Neural cell (in vitro differentiated cells): ENCODE data around the gene NPAS2. TPM values are rescaled to one million over a fixed set of nuclear protein-coding genes. Genes with fewer than 3 reads are reported as not detected.

ENCODE experiments used
- H2AFZ ChIP-seq: fragments of 200-600, 300-800 bp; sonication (generic), shearing (Covaris generic); 2 replicates; pipeline ENCODE4 v1.6.0; 2014; ENCODE audit warnings: low read depth, mild to moderate bottlenecking, antibody characterized with exemption, low read length, moderate library complexity
- H3F3A ChIP-seq: fragments of 200-600 bp; shearing (Covaris generic); 2 replicates; pipeline ENCODE4 v1.6.1; 2016; ENCODE audit warnings: mild to moderate bottlenecking, moderate library complexity, mixed read lengths, antibody characterized with exemption, low read length; ENCODE audit not compliant: insufficient read depth, poor library complexity, severe bottlenecking
- H3K27ac ChIP-seq: fragments of 200-600, 300-800 bp; sonication (generic), shearing (Covaris generic); 2 replicates; pipeline ENCODE4 v1.5.1; 2014; ENCODE audit warnings: mild to moderate bottlenecking, low read length, moderate library complexity
- H3K27me3 ChIP-seq: fragments of 300-800, 200-600 bp; sonication (generic), shearing (Covaris generic); 2 replicates; pipeline ENCODE4 v1.6.0; 2014; ENCODE audit warnings: mild to moderate bottlenecking, low read depth, low read length, moderate library complexity; ENCODE audit not compliant: insufficient read depth
- H3K36me3 ChIP-seq: fragments of 300-800, 200-600 bp; sonication (generic), shearing (Covaris generic); 2 replicates; pipeline ENCODE4 v1.5.1; 2014; ENCODE audit warnings: mild to moderate bottlenecking, antibody characterized with exemption, low read length, moderate library complexity; ENCODE audit not compliant: insufficient read depth
- H3K4me2 ChIP-seq: fragments of 300-800, 200-600 bp; sonication (generic), shearing (Covaris generic); 2 replicates; pipeline ENCODE4 v1.6.0; 2014; ENCODE audit warnings: mild to moderate bottlenecking, low read length
- H3K4me3 ChIP-seq: fragments of 300-800, 200-600 bp; sonication (generic), shearing (Covaris generic); 2 replicates; pipeline ENCODE4 v1.5.1; 2014; ENCODE audit warnings: mild to moderate bottlenecking, low read length, moderate library complexity
- H3K79me2 ChIP-seq: fragments of 200-600 bp; shearing (Covaris generic); replicated peaks from 2 replicates; pipeline ENCODE4 v1.6.0; 2014; ENCODE audit warnings: mild to moderate bottlenecking, low read length, moderate library complexity; ENCODE audit not compliant: insufficient read depth
- H3K9ac ChIP-seq: fragments of 300-800, 200-600 bp; sonication (generic), shearing (Covaris generic); 2 replicates; pipeline ENCODE4 v1.6.1; 2016; ENCODE audit warnings: mild to moderate bottlenecking, low read length, mixed read lengths
- H3K9me2 ChIP-seq: fragments of 200-600 bp; shearing (Covaris generic); 2 replicates; pipeline ENCODE4 v1.6.1; 2016; ENCODE audit warnings: mild to moderate bottlenecking, low read length, mixed read lengths; ENCODE audit not compliant: insufficient read depth
- H3K9me3 ChIP-seq: fragments of 200-600, 300-800 bp; sonication (generic), shearing (Covaris generic); 2 replicates; pipeline ENCODE4 v1.6.1; 2016; ENCODE audit warnings: mild to moderate bottlenecking, mixed run types, low read length, moderate library complexity, mixed read lengths
- H4K20me1 ChIP-seq: fragments of 200-600 bp; shearing (Covaris generic); 2 replicates; pipeline ENCODE4 v1.6.1; 2016; ENCODE audit warnings: mild to moderate bottlenecking, mixed run types; ENCODE audit not compliant: insufficient read depth
- CTCF ChIP-seq: fragments of 450-650 bp; IDR thresholded peaks from 2 replicates; pipeline ENCODE4 v1.5.1; 2014; ENCODE audit warnings: antibody characterized with exemption, mild to moderate bottlenecking, moderate library complexity; ENCODE audit not compliant: poor library complexity, severe bottlenecking
- EP300 ChIP-seq: fragments of 450-650 bp; conservative IDR thresholded peaks from 2 replicates; pipeline ENCODE4 v1.6.1; 2014; ENCODE audit warnings: antibody characterized with exemption, mild to moderate bottlenecking, moderate library complexity; ENCODE audit not compliant: poor library complexity, severe bottlenecking
- EZH2 ChIP-seq: fragments of 200-600, 300-800 bp; shearing (Covaris generic), sonication (generic); IDR thresholded peaks from 2 replicates; pipeline ENCODE4 v1.6.1; 2014; ENCODE audit warnings: antibody characterized with exemption, low read length, borderline replicate concordance, mild to moderate bottlenecking; ENCODE audit not compliant: insufficient read depth, poor library complexity, severe bottlenecking
- MXI1 ChIP-seq: fragments of 450-650 bp; conservative IDR thresholded peaks from 2 replicates; pipeline ENCODE4 v1.6.1; 2014; ENCODE audit warnings: antibody characterized with exemption, mild to moderate bottlenecking; ENCODE audit not compliant: poor library complexity, severe bottlenecking
- POLR2AphosphoS5 ChIP-seq: IDR thresholded peaks from 2 replicates; pipeline ENCODE4 v1.6.1; 2012
- RAD21 ChIP-seq: fragments of 450-650 bp; conservative IDR thresholded peaks from 2 replicates; pipeline ENCODE4 v1.6.1; 2014; ENCODE audit warnings: antibody characterized with exemption, mild to moderate bottlenecking, moderate library complexity
- REST ChIP-seq: IDR thresholded peaks from 2 replicates; pipeline ENCODE4 v1.6.1; 2012; ENCODE audit warnings: borderline replicate concordance
- SMC3 ChIP-seq: fragments of 450-650 bp; conservative IDR thresholded peaks from 2 replicates; pipeline ENCODE4 v1.6.1; 2014; ENCODE audit warnings: antibody characterized with exemption, mild to moderate bottlenecking, moderate library complexity; ENCODE audit not compliant: poor library complexity
- TAF1 ChIP-seq: IDR thresholded peaks from 2 replicates; pipeline ENCODE4 v1.6.1; 2012; ENCODE audit warnings: low read depth
- polyA plus RNA-seq: library from polyadenylated mRNA; depleted of rRNA; stranded (reverse); fragments of >200 nt; gene quantifications from 2 replicates; pipeline ENCODE4 v1.2.3, GENCODE V29; 2014

The NPAS2 gene
- polyA plus RNA-seq, 1 donor from 2014 or later, result 2.1 TPM

- Histone ChIP-seq H4K20me1 (no peaks in the 10 kb centered on the region), H3K79me2 (no peaks in the 10 kb centered on the region), H3F3A (no peaks in the 10 kb centered on the region), H3K4me2 (no peak overlapping the region), H3K9me2 (no peaks in the 10 kb centered on the region), H3K4me3 (no peak overlapping the region), H2AFZ (no peak overlapping the region), H3K27me3 (no peaks in the 10 kb centered on the region), H3K9ac (no peak overlapping the region), H3K36me3 (no peaks in the 10 kb centered on the region), H3K9me3 (no peaks in the 10 kb centered on the region), H3K27ac (no peak overlapping the region)
- TF ChIP-seq SMC3 (no peak), POLR2AphosphoS5 (no peak), REST (no peak), TAF1 (no peak), RAD21 (no peak), EZH2 (no peak), EP300 (no peak), CTCF (no peak), MXI1 (no peak)
Measured at GRCh38 chr2:100886085-100886484, 66.1 kb downstream of the NPAS2 start.

GRCh38 chr2:100887039-100887578 is 67.2 kb downstream of the NPAS2 start:
- Histone ChIP-seq H3K27ac (no peak overlapping the region), H3K9me2 (no peaks in the 10 kb centered on the region), H2AFZ (no peak overlapping the region), H3K9me3 (no peaks in the 10 kb centered on the region), H3K36me3 (no peaks in the 10 kb centered on the region), H3F3A (no peaks in the 10 kb centered on the region), H3K9ac (no peak overlapping the region), H3K79me2 (no peaks in the 10 kb centered on the region), H3K27me3 (no peaks in the 10 kb centered on the region), H4K20me1 (no peaks in the 10 kb centered on the region), H3K4me3 (no peak overlapping the region), H3K4me2 (no peak overlapping the region)
- TF ChIP-seq SMC3 (no peak), EZH2 (no peak), EP300 (no peak), REST (no peak), CTCF (no peak), TAF1 (no peak), POLR2AphosphoS5 (no peak), MXI1 (no peak), RAD21 (no peak)
